Activated naive CD4-positive, alpha-beta T cell treated with anti-CD3 and anti-CD28 coated beads, Interleukin-2, amount 10 ng/mL, durations not matched to agents 7 days and 5 days (primary cell): Measurements from ENCODE around the gene PROM2.

Experiments
- CTCF ChIA-PET: fragments of 350-600 bp; sonication (Branson Sonifier 250); formaldehyde crosslinking; loops from one replicate; lab custom pipeline; 2021; ENCODE audit warnings: antibody characterized with exemption; lab: Charles Lee
- DNase-seq: peaks from one replicate; pipeline ENCODE4 v3.0.0-alpha.2; 2020
- H3K27ac Mint-ChIP-seq: one replicate; pipeline ENCODE4 v1.8.0; 2021; ENCODE audit warnings: mild to moderate bottlenecking, moderate library complexity, mixed read lengths
- H3K27me3 Mint-ChIP-seq: one replicate; pipeline ENCODE4 v1.8.0; 2021; ENCODE audit warnings: mild to moderate bottlenecking, mixed read lengths
- H3K36me3 Mint-ChIP-seq: one replicate; pipeline ENCODE4 v1.8.0; 2021; ENCODE audit warnings: mixed read lengths
- H3K4me1 Mint-ChIP-seq: one replicate; pipeline ENCODE4 v1.8.0; 2021; ENCODE audit warnings: mixed read lengths
- H3K4me3 Mint-ChIP-seq: one replicate; pipeline ENCODE4 v1.8.0; 2021; ENCODE audit warnings: mild to moderate bottlenecking, moderate library complexity, mixed read lengths
- H3K9me3 Mint-ChIP-seq: one replicate; pipeline ENCODE4 v1.8.0; 2021; ENCODE audit warnings: mixed read lengths

Gene PROM2

DNA sequence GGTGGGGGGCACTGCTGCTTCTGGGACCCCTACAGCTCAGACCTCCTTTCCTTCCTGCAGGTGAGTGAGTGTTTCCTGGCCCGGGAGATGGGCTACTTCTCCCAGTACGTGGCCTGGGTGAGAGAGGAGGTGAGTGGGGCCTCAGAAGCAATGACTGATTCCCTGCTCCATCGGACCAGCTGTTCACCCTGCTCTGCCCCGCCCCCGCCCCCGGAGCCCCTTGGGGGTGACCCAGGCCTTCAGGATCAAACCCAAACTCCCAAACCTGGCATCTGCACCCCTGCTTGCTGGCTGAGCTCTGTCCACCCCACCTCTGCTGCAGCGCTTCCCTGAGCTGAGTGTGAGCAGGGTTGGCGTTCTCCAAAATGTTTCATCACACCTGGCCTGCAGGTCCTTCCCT, 13.1 kb downstream of the PROM2 start:
- no peak for DNase-seq
- H3K36me3 Mint-ChIP-seq, result peaks cover 1% of the 10 kb centered on the region
- peaks cover 19% of the 10 kb centered on the region for H3K9me3 Mint-ChIP-seq
- CTCF ChIA-PET, result no interaction called here
- H3K4me3 Mint-ChIP-seq, result no peak overlapping the region
- no peaks in the 10 kb centered on the region for H3K27me3 Mint-ChIP-seq
- H3K4me1 Mint-ChIP-seq, result no peaks in the 10 kb centered on the region
- no peak overlapping the region for H3K27ac Mint-ChIP-seq

DNA sequence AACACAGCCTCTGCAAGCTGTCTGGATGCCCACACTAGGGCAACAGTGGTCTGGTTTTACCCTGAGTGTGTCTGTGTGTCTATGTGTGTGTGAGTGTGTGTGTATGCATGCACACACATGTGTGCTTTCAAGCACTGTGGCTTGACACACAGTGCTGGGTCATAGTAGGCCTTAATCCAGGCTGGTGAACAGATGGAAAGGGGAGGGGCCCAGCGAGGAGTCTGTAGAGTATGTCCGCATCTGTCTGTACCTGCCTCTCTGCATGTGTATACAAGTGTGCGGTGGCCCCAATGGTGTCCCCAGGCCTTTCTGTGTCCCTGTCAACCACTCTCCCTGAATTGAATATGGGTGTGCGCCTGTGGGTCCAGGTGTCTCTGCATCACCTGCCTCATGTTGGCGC, 13.6 kb downstream of the PROM2 start:
- CTCF ChIA-PET, result no interaction called here
- Mint-ChIP-seq H3K4me1 (no peaks in the 10 kb centered on the region), H3K27me3 (no peaks in the 10 kb centered on the region), H3K27ac (no peak overlapping the region), H3K9me3 (peaks cover 19% of the 10 kb centered on the region), H3K36me3 (peaks cover 1% of the 10 kb centered on the region), H3K4me3 (no peak overlapping the region)
- DNase-seq, result no peak

GRCh38 chr2:95289253-95289652, 15.0 kb downstream of the PROM2 start:
- Mint-ChIP-seq H3K4me3 (no peak overlapping the region), H3K27ac (no peak overlapping the region), H3K27me3 (no peaks in the 10 kb centered on the region), H3K4me1 (no peaks in the 10 kb centered on the region), H3K36me3 (peaks cover 1% of the 10 kb centered on the region), H3K9me3 (peaks cover 19% of the 10 kb centered on the region)
- CTCF ChIA-PET, result no interaction called here
- DNase-seq, result no peak

GRCh38 chr2:95291222-95291621, 17.0 kb downstream of the PROM2 start:
- peaks cover 19% of the 10 kb centered on the region for H3K9me3 Mint-ChIP-seq
- CTCF ChIA-PET, result no interaction called here
- H3K27ac Mint-ChIP-seq, result no peak overlapping the region
- H3K4me1 Mint-ChIP-seq, result no peaks in the 10 kb centered on the region
- peaks cover 8% of the 10 kb centered on the region for H3K27me3 Mint-ChIP-seq
- no peak overlapping the region for H3K4me3 Mint-ChIP-seq
- DNase-seq, result no peak
- peaks cover 1% of the 10 kb centered on the region for H3K36me3 Mint-ChIP-seq

DNA sequence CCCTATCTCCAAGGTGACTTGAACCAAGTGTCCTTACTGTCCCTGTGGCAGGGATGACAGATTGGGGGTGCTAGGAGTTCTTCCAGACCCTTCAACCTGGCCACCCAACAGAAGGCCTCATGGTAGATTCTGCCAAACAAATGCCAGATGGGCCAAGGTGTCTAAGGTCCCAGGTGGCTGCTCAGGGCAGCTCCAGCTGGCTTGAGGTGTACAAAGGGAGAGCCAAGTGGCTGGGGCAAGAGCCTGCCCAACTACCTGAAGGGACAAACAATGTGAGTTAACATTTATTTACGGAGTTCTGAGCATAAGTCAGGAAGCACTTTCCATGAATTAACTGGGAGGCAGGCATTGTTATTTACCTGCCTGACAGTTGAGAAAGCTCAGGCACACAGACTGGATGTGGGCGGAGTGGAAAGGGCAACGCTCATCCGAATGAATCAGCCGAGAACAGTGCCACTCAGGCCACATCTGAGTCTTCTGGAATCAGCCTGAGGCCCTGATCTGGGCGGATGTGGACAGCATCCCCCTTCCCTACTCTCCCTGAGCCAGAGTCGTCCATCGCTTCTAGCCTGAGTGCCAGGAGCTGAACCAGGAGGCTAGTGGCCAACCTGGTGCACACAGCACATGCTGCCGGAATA, 18.5 kb downstream of the PROM2 start:
- no peak overlapping the region for H3K4me3 Mint-ChIP-seq
- CTCF ChIA-PET, result interaction anchor here (0.9 kb wide), 1 partner anchor 306 kb away, joined by 3 read pairs; no protein-coding TSS in a partner anchor
- no peak overlapping the region for H3K27ac Mint-ChIP-seq
- H3K9me3 Mint-ChIP-seq, result peaks cover 19% of the 10 kb centered on the region
- DNase-seq, result no peak
- H3K36me3 Mint-ChIP-seq, result peaks cover 1% of the 10 kb centered on the region
- H3K4me1 Mint-ChIP-seq, result no peaks in the 10 kb centered on the region
- H3K27me3 Mint-ChIP-seq, result peaks cover 23% of the 10 kb centered on the region

- no peak overlapping the region for H3K4me3 Mint-ChIP-seq
- H3K27me3 Mint-ChIP-seq, result peaks cover 40% of the 10 kb centered on the region
- H3K27ac Mint-ChIP-seq, result no peak overlapping the region
- peaks cover 1% of the 10 kb centered on the region for H3K36me3 Mint-ChIP-seq
- CTCF ChIA-PET, result no interaction called here
- peaks cover 19% of the 10 kb centered on the region for H3K9me3 Mint-ChIP-seq
- H3K4me1 Mint-ChIP-seq, result no peaks in the 10 kb centered on the region
- DNase-seq, result no peak
Measured at GRCh38 chr2:95294579-95295250, 20.5 kb downstream of the PROM2 start.

DNA sequence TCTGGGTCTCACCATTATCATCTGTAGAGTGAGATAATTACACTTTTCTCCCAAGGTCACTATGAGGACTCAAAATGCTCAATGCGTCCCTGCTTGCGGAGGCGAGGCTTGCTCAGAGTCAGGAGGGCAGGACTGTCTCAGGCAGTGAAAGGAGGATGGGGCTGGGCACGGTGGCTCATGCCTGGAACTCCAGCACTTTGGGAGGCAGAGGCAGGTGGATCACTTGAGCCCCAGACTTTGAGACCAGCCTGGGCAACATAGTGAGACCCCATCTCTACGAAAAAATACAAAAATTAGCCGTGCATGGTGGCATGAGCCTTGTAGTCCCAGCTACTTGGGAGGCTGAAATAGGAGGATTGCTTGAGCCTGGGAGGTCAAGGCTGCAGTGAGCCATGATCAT, 21.1 kb downstream of the PROM2 start:
- no peak for DNase-seq
- Mint-ChIP-seq H3K27me3 (peaks cover 41% of the 10 kb centered on the region), H3K27ac (no peak overlapping the region), H3K9me3 (peaks cover 14% of the 10 kb centered on the region), H3K36me3 (peaks cover 1% of the 10 kb centered on the region), H3K4me3 (no peak overlapping the region), H3K4me1 (no peaks in the 10 kb centered on the region)
- CTCF ChIA-PET, result no interaction called here

DNA sequence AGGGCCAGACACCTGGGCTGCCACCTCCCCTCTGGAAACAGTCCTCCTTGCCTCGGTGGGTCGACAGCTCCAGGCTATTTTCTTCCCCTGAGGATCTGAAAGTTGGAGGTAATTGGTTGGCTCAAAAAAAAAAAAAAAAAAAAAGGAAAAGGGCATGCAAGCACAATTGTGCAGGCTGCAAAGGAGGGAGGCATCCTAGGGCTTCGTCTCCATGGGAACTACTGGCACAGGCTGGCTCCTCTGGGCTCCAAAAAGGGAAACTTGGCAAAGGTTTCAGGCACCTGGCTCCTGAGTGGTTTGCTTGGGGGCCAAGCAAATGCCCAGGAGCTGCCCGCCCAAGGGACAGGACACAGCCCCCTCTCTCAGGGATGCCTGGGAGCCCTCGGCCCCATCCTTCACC, 21.8 kb downstream of the PROM2 start:
- H3K9me3 Mint-ChIP-seq, result peaks cover 8% of the 10 kb centered on the region
- DNase-seq, result no peak
- H3K4me3 Mint-ChIP-seq, result no peak overlapping the region
- no peaks in the 10 kb centered on the region for H3K36me3 Mint-ChIP-seq
- CTCF ChIA-PET, result no interaction called here
- H3K27me3 Mint-ChIP-seq, result peaks cover 48% of the 10 kb centered on the region
- no peak overlapping the region for H3K27ac Mint-ChIP-seq
- no peaks in the 10 kb centered on the region for H3K4me1 Mint-ChIP-seq

DNA sequence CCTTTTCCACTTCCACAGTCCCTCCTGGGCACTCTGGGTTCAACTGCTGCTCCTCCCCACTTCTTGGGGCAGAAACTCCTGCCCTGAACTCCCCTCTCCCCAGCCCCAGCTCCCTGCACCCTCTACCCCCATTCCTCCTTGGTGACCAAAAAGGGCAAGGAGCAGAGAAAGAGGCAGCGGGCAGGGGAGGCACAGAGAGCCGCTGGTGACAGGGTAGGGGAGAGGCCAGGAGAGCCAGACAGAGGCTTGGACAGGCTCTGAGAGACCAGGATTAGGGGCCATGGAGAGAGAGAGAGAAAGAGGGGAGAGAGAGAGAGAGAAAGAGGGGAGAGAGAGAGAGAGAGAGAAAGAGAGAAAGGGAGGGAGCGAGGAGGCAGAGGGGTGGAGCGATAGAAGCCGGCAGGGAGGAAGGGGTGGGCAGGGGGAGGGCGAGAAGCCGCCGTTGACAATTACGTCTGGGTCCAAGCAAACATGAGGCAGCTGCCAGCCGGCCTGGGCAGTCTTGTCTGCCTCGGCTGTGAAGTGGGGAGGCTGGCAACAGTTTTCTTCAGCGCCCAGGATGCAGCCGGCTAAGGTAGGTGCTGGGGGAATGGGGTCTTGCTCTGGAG, 22.7 kb downstream of the PROM2 start, which contains the start of gene KCNIP3:
TSS of gene KCNIP3 (plus strand) at position 468 of the 608 bp plus-strand sequence. CDS start at position 560, 92 bp downstream.
- Mint-ChIP-seq H3K36me3 (no peaks in the 10 kb centered on the region), H3K9me3 (peaks cover 4% of the 10 kb centered on the region), H3K27me3 (peaks cover 51% of the 10 kb centered on the region)

GRCh38 chr2:95297639-95298395, 23.6 kb downstream of the PROM2 start:
- Mint-ChIP-seq H3K36me3 (no peaks in the 10 kb centered on the region), H3K4me3 (no peak overlapping the region), H3K27ac (no peak overlapping the region)

More for the DNA sequence above, 22.7 kb downstream of the PROM2 start, which contains the start of gene KCNIP3:
- no peaks in the 10 kb centered on the region for H3K4me1 Mint-ChIP-seq
- H3K4me3 Mint-ChIP-seq, result no peak within 1 kb of the TSS
- no peak within 1 kb of the TSS for H3K27ac Mint-ChIP-seq
- CTCF ChIA-PET, result no interaction called here
- no peak for DNase-seq

GRCh38 chr2:95298486-95299111, 24.4 kb downstream of the PROM2 start:
- peaks cover 51% of the 10 kb centered on the region for H3K27me3 Mint-ChIP-seq
- H3K36me3 Mint-ChIP-seq, result no peaks in the 10 kb centered on the region
- no peak overlapping the region for H3K4me3 Mint-ChIP-seq
- no peaks in the 10 kb centered on the region for H3K4me1 Mint-ChIP-seq
- no peaks in the 10 kb centered on the region for H3K9me3 Mint-ChIP-seq
- no peak overlapping the region for H3K27ac Mint-ChIP-seq
- CTCF ChIA-PET, result no interaction called here
- no peak for DNase-seq

More at GRCh38 chr2:95297639-95298395, 23.6 kb downstream of the PROM2 start:
- Mint-ChIP-seq H3K4me1 (no peaks in the 10 kb centered on the region), H3K27me3 (peaks cover 51% of the 10 kb centered on the region), H3K9me3 (no peaks in the 10 kb centered on the region)
- DNase-seq, result no peak
- CTCF ChIA-PET, result no interaction called here

DNA sequence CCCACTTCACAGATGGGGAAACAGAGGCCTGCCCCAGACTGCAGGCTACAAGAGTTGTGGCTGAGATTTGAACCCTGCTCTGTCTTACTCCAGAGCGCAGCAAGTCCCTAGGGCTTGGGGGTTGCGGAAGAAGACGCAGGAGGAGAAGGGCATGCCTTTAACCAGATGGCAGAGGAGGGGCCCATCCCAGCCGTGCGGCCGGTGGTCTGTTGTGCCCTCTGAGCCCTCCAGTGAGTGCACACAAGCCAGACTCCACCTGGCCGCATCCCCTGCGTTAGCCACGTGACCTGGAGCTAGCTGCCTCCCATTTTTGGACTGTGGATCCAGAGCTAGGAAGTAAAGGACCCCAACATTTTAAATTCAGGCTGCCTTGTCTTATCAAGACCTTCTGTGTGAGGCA, 25.7 kb downstream of the PROM2 start:
- H3K27ac Mint-ChIP-seq, result no peak overlapping the region
- no peaks in the 10 kb centered on the region for H3K9me3 Mint-ChIP-seq
- no peak overlapping the region for H3K4me3 Mint-ChIP-seq
- H3K4me1 Mint-ChIP-seq, result no peaks in the 10 kb centered on the region
- DNase-seq, result no peak
- peaks cover 47% of the 10 kb centered on the region for H3K27me3 Mint-ChIP-seq
- CTCF ChIA-PET, result no interaction called here
- no peaks in the 10 kb centered on the region for H3K36me3 Mint-ChIP-seq

GRCh38 chr2:95300450-95300849, 26.2 kb downstream of the PROM2 start:
- CTCF ChIA-PET, result no interaction called here
- peaks cover 45% of the 10 kb centered on the region for H3K27me3 Mint-ChIP-seq
- peak; percentile 22 for DNase-seq
- H3K27ac Mint-ChIP-seq, result no peak overlapping the region
- H3K9me3 Mint-ChIP-seq, result no peaks in the 10 kb centered on the region
- H3K4me1 Mint-ChIP-seq, result no peaks in the 10 kb centered on the region
- H3K4me3 Mint-ChIP-seq, result no peak overlapping the region
- H3K36me3 Mint-ChIP-seq, result no peaks in the 10 kb centered on the region

GRCh38 chr2:95301186-95301585, 26.9 kb downstream of the PROM2 start:
- CTCF ChIA-PET, result no interaction called here
- no peaks in the 10 kb centered on the region for H3K4me1 Mint-ChIP-seq
- DNase-seq, result no peak
- H3K4me3 Mint-ChIP-seq, result no peak overlapping the region
- no peaks in the 10 kb centered on the region for H3K36me3 Mint-ChIP-seq
- no peaks in the 10 kb centered on the region for H3K9me3 Mint-ChIP-seq
- H3K27me3 Mint-ChIP-seq, result peaks cover 43% of the 10 kb centered on the region
- no peak overlapping the region for H3K27ac Mint-ChIP-seq
